GM19395 (cell line): Measurements from ENCODE around the gene TSKU.

Experiments used
- ATAC-seq: cut with Tn5 transposase; IDR thresholded peaks from one replicate; pipeline ENCODE4 v1.9.1; 2021; ENCODE audit warnings: mild to moderate bottlenecking, moderate library complexity; ENCODE audit not compliant: unreplicated experiment

Gene TSKU

GRCh38 chr11:76769645-76770586 is 13.2 kb upstream of the TSKU start:
- no peak for ATAC-seq

GRCh38 chr11:76770642-76771445 is 12.3 kb upstream of the TSKU start:
- no peak for ATAC-seq

- ATAC-seq, result no peak
Observed at GRCh38 chr11:76771446-76772099, 11.6 kb upstream of the TSKU start.

- no peak for ATAC-seq
Observed at GRCh38 chr11:76772100-76772782, 10.9 kb upstream of the TSKU start.

GRCh38 chr11:76772783-76773106 is 10.4 kb upstream of the TSKU start:
- no peak for ATAC-seq

- ATAC-seq, result no peak
Observed at GRCh38 chr11:76773921-76774361, 9.2 kb upstream of the TSKU start.

GRCh38 chr11:76776472-76776871 is 6.7 kb upstream of the TSKU start:
- ATAC-seq, result no peak

GRCh38 chr11:76777305-76777704 is 5.9 kb upstream of the TSKU start:
- ATAC-seq, result no peak

- ATAC-seq, result no peak
Observed at GRCh38 chr11:76777876-76778275, 5.3 kb upstream of the TSKU start.

- ATAC-seq, result no peak
Observed at GRCh38 chr11:76778874-76779273, 4.3 kb upstream of the TSKU start.

GRCh38 chr11:76781046-76781801 is 1.9 kb upstream of the TSKU start:
- ATAC-seq, result no peak

- no peak for ATAC-seq
Observed at GRCh38 chr11:76781807-76782530, 1.2 kb upstream of the TSKU start.

GRCh38 chr11:76782531-76783293 is 444 bp upstream of the TSKU start:
- no peak for ATAC-seq

- ATAC-seq, result no peak
Observed at GRCh38 chr11:76783896-76784813, 999 bp downstream of the TSKU start.

- ATAC-seq, result no peak
Observed at GRCh38 chr11:76785513-76785912, 2.4 kb downstream of the TSKU start.

GRCh38 chr11:76786016-76786415 is 2.9 kb downstream of the TSKU start:
- no peak for ATAC-seq

- ATAC-seq, result no peak
Observed at GRCh38 chr11:76786441-76787014, 3.4 kb downstream of the TSKU start.
